Stomach (tissue), 4 donors: ENCODE data around the gene DCK.

Experiments
- EP300 ChIP-seq: sonication (generic); formaldehyde crosslinking; IDR thresholded peaks from one replicate; pipeline ENCODE4 v1.6.1; 2017; ENCODE audit warnings: antibody characterized with exemption
- POLR2AphosphoS5 ChIP-seq, 3 donors: sonication (generic); formaldehyde crosslinking; IDR thresholded peaks; one replicate each; pipeline ENCODE4 v1.6.1; 2016; ENCODE audit warnings: antibody characterized with exemption in 3 of 3
- TF ChIP-seq, protein P1 (sequence below), 7 experiments: fragments of 450-650 bp in 4 of 7; fragments of 200-600 bp in 3 of 7; sonication (generic) in 3 of 7; IDR thresholded peaks; one replicate each; pipeline ENCODE4 v1.5.1; 2016 to 2019; ENCODE audit warnings: antibody characterized with exemption in 7 of 7, control low read depth in 2 of 7, mild to moderate bottlenecking in 1 of 7

DNA sequence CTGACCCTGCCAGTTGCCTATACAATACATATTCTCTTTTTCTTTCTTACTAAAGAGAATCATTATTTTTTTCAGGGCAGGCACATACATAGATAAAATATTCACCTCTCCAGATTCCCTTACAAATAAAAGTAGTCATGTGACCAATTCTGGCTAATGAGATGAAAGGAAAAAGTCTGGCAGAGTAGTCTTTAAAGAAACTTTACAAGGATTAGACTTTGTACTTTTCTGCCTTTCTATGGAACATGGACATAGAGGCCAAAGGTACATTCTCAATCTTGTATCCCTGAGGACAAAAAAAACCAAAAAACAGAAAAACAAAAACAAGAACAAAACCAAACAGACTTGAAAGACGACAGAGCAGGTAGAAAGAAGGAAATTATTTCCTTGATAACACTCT lies 75.6 kb downstream of the DCK start:
- TF ChIP-seq, protein P1, sequence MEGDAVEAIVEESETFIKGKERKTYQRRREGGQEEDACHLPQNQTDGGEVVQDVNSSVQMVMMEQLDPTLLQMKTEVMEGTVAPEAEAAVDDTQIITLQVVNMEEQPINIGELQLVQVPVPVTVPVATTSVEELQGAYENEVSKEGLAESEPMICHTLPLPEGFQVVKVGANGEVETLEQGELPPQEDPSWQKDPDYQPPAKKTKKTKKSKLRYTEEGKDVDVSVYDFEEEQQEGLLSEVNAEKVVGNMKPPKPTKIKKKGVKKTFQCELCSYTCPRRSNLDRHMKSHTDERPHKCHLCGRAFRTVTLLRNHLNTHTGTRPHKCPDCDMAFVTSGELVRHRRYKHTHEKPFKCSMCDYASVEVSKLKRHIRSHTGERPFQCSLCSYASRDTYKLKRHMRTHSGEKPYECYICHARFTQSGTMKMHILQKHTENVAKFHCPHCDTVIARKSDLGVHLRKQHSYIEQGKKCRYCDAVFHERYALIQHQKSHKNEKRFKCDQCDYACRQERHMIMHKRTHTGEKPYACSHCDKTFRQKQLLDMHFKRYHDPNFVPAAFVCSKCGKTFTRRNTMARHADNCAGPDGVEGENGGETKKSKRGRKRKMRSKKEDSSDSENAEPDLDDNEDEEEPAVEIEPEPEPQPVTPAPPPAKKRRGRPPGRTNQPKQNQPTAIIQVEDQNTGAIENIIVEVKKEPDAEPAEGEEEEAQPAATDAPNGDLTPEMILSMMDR (IDR thresholded peaks at IDR 0.05), result no peak
- TF ChIP-seq EP300 (no peak), POLR2AphosphoS5 (IDR thresholded peaks at IDR 0.05) (no peak)
